BJ (cell line): ENCODE results near the gene SLCO2B1. TPM values are rescaled to one million over a fixed set of nuclear protein-coding genes. Genes with fewer than 3 reads are reported as not detected.

Source experiments
- CTCF ChIA-PET: fragments of 350-600 bp; formaldehyde crosslinking; extraction: SDS; loops from one replicate; lab custom pipeline; 2021; ENCODE audit warnings: antibody characterized with exemption, inconsistent platforms; lab: Yijun Ruan, JAX
- POLR2A ChIA-PET: fragments of 300-600 bp; sonication (Branson Sonifier 250); formaldehyde crosslinking; extraction: SDS; loops from one replicate; lab custom pipeline; 2021; ENCODE audit warnings: antibody characterized with exemption; lab: Charles Lee
- DNase-seq: peaks from one replicate; pipeline ENCODE4 v3.0.0-alpha.2; 2011; ENCODE audit warnings: low read depth
- H3K27me3 ChIP-seq: 2 replicates; pipeline ENCODE4 v1.6.0; 2011; ENCODE audit warnings: low read length; ENCODE audit not compliant: control insufficient read depth, insufficient read depth
- H3K36me3 ChIP-seq: 2 replicates; pipeline ENCODE4 v1.5.1; 2011; ENCODE audit warnings: low read length; ENCODE audit not compliant: control insufficient read depth, insufficient read depth
- H3K4me3 ChIP-seq: 2 replicates; pipeline ENCODE4 v1.5.1; 2011; ENCODE audit warnings: low read depth, mild to moderate bottlenecking, control low read depth, low read length
- CTCF ChIP-seq: IDR thresholded peaks from 2 replicates; pipeline ENCODE4 v1.5.1; 2011; ENCODE audit warnings: low read depth, mild to moderate bottlenecking, control low read depth, inconsistent platforms, low read length, moderate library complexity; ENCODE audit not compliant: insufficient read depth
- polyA plus RNA-seq: library from polyadenylated mRNA; depleted of rRNA; stranded (reverse); fragments of >200 nt; gene quantifications from 2 replicates; pipeline ENCODE4 v1.2.3, GENCODE V29; 2011

The SLCO2B1 gene
- polyA plus RNA-seq, 1 experiment: not detected

DNA sequence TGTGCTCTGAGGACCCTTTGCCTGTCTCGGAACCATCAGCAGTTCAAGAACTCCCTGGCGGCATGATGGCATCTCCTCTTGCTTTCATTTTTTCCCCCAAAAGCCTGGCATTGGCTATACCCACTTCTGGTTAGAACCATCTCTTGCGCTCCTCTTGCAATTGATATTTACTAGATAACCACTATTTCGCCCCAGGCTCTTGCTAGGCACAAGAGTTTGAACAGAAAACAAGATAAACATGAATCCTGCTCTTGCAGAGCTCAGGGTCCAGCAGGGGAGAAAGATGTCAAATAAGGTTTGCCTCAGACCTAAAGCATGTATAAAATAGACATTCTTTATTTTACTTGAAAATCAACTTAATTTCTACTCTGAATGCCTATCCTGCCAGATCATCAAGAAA is 33.1 kb downstream of the SLCO2B1 start:
- ChIA-PET CTCF (no interaction called here), POLR2A (interaction anchor here (0.6 kb wide), 1 partner anchor 11 kb away, joined by 6 read pairs; no protein-coding TSS in a partner anchor)
- Histone ChIP-seq H3K27me3 (peaks cover 9% of the 10 kb centered on the region), H3K36me3 (no peaks in the 10 kb centered on the region), H3K4me3 (no peak overlapping the region)
- TF ChIP-seq CTCF: no peak
- DNase-seq: no peak

DNA sequence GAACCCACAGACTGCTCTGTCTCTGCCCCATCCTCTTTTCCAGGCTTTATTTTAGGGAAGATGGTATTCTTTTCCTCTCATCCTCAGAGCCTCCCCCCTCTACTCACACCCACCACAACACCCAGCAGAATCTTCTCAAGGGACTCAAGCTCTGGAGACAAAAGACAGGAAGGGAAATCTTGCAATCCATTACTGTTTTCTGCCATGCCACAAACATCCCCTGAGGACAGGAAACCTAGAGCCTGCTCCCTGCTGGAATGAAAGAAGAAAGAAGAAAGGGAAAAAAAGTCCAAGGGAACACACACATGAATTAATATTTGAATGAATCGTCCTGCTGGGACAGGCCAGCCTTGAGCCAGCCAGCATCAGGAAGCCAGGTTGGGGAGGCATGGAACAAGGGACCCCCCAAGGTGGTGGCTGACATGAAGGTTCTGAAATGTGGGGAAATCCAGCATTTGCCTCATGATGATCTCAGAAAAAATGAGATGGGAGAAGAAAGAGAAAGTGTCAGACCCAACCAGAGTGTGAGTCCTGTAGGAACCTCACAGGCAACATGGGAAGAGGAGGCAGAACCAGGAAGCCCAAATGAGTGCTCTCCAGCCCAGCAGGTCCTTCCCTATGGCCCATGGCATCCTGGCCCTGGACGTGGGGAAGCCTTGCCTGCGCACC is 34.0 kb downstream of the SLCO2B1 start:
- POLR2A ChIA-PET: no interaction called here
- H3K27me3 ChIP-seq: peaks cover 9% of the 10 kb centered on the region
- no peak for TF ChIP-seq CTCF

GRCh38 chr11:75185866-75186265 is 35.0 kb downstream of the SLCO2B1 start:
- Histone ChIP-seq H3K4me3 (no peak overlapping the region), H3K36me3 (no peaks in the 10 kb centered on the region), H3K27me3 (peaks cover 9% of the 10 kb centered on the region)
- TF ChIP-seq CTCF: no peak
- DNase-seq: no peak
- CTCF ChIA-PET: interaction anchor here (1.2 kb wide), 1 partner anchor 19 kb away, joined by 3 read pairs; no protein-coding TSS in a partner anchor
- POLR2A ChIA-PET: no interaction called here

More for the DNA sequence above, 34.0 kb downstream of the SLCO2B1 start:
- H3K36me3 ChIP-seq: no peaks in the 10 kb centered on the region
- H3K4me3 ChIP-seq: no peak overlapping the region
- DNase-seq: no peak
- CTCF ChIA-PET: interaction anchor here (1.2 kb wide), 1 partner anchor 20 kb away, joined by 3 read pairs; no protein-coding TSS in a partner anchor

DNA sequence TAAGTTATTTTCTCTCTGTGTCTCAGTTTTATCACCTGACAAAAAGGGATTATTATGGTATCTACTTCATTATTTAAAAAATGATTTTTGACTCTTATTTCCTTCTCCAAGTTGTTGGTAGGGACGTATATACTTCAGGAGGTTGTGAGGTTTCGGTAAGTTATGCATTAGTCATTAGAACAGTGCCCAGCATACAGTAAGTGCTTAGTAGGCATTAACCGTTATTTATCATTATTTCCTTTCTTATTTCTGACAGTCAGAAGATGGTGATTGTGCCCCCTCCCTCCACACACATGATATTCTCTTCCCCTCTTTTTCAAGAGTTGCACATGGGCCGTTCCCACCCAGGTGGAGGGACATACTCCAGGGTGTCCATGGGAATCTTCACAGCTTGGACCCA is 36.1 kb downstream of the SLCO2B1 start:
- Histone ChIP-seq H3K36me3 (no peaks in the 10 kb centered on the region), H3K27me3 (peaks cover 4% of the 10 kb centered on the region), H3K4me3 (no peak overlapping the region)
- POLR2A ChIA-PET: no interaction called here
- DNase-seq: no peak
- CTCF ChIA-PET: no interaction called here
- TF ChIP-seq CTCF: no peak

GRCh38 chr11:75188671-75189070 is 37.8 kb downstream of the SLCO2B1 start:
- no peak for TF ChIP-seq CTCF
- H3K36me3 ChIP-seq: no peaks in the 10 kb centered on the region
- H3K4me3 ChIP-seq: no peak overlapping the region
- ChIA-PET POLR2A (no interaction called here), CTCF (interaction anchor here (1.1 to 2.4 kb wide), 3 partner anchors 11 to 60 kb away, joined by 3 to 13 read pairs (median 7); no protein-coding TSS in a partner anchor)
- no peak for DNase-seq
- H3K27me3 ChIP-seq: peaks cover 4% of the 10 kb centered on the region
